Activated naive CD8-positive, alpha-beta T cell treated with anti-CD3 and anti-CD28 coated beads, Interleukin-2, amount 50 U/mL, for 24 hours (primary cell): ENCODE measurements around the gene SETD2.

Experiments used
- ATAC-seq: fragments of 150-1000 bp; cut with Tn5 transposase; one replicate; pipeline ENCODE4 v1.10.0; 2021
- DNase-seq: peaks from one replicate; pipeline ENCODE4 v3.0.0; 2021
- H3K27ac Mint-ChIP-seq: one replicate; pipeline ENCODE4 v1.8.0; 2021; ENCODE audit warnings: mild to moderate bottlenecking, mixed read lengths
- H3K27me3 Mint-ChIP-seq: one replicate; pipeline ENCODE4 v1.8.0; 2021; ENCODE audit warnings: mixed read lengths
- H3K36me3 Mint-ChIP-seq: one replicate; pipeline ENCODE4 v1.8.0; 2021; ENCODE audit warnings: low read depth, mixed read lengths
- H3K4me1 Mint-ChIP-seq: one replicate; pipeline ENCODE4 v1.8.0; 2021; ENCODE audit warnings: mixed read lengths
- H3K4me3 Mint-ChIP-seq: one replicate; pipeline ENCODE4 v1.8.0; 2021; ENCODE audit warnings: mild to moderate bottlenecking, moderate library complexity, mixed read lengths
- H3K9me3 Mint-ChIP-seq: one replicate; pipeline ENCODE4 v1.8.0; 2021; ENCODE audit warnings: mixed read lengths

SETD2 gene

GRCh38 chr3:46979958-46980497 lies 183.9 kb downstream of the SETD2 start:
- H3K4me3 Mint-ChIP-seq = peak overlapping the region; percentile 85
- H3K9me3 Mint-ChIP-seq = no peaks in the 10 kb centered on the region
- H3K4me1 Mint-ChIP-seq = peaks cover 61% of the 10 kb centered on the region
- no peak for DNase-seq
- peaks cover 5% of the 10 kb centered on the region for H3K27me3 Mint-ChIP-seq
- peak; percentile 3 for ATAC-seq
- H3K36me3 Mint-ChIP-seq = peaks cover 7% of the 10 kb centered on the region
- H3K27ac Mint-ChIP-seq = peak overlapping the region; percentile 39

GRCh38 chr3:46978985-46979944 lies 184.6 kb downstream of the SETD2 start, which contains the start of gene NBEAL2:
TSS of gene NBEAL2 (plus strand) at chr3:46979666. CDS start at chr3:46979862, 196 bp downstream.
- Mint-ChIP-seq H3K4me1 (peaks cover 61% of the 10 kb centered on the region), H3K9me3 (no peaks in the 10 kb centered on the region), H3K4me3 (peak within 1 kb of the TSS; percentile 85), H3K36me3 (peaks cover 15% of the 10 kb centered on the region), H3K27ac (peak within 1 kb of the TSS; percentile 79), H3K27me3 (peaks cover 5% of the 10 kb centered on the region)
- DNase-seq (peak; percentile 96), ATAC-seq (peak; percentile 89)

- DNase-seq (no peak), ATAC-seq (no peak)
- peak overlapping the region; percentile 100 for H3K4me3 Mint-ChIP-seq
- H3K27me3 Mint-ChIP-seq = peaks cover 5% of the 10 kb centered on the region
- H3K9me3 Mint-ChIP-seq = no peaks in the 10 kb centered on the region
- peak overlapping the region; percentile 79 for H3K27ac Mint-ChIP-seq
- H3K36me3 Mint-ChIP-seq = peaks cover 19% of the 10 kb centered on the region
- H3K4me1 Mint-ChIP-seq = peaks cover 70% of the 10 kb centered on the region
Observed at GRCh38 chr3:46978381-46978780, 185.5 kb downstream of the SETD2 start.

- peak overlapping the region; percentile 100 for H3K27ac Mint-ChIP-seq
- peaks cover 73% of the 10 kb centered on the region for H3K4me1 Mint-ChIP-seq
- no peak for DNase-seq
- H3K4me3 Mint-ChIP-seq = peak overlapping the region; percentile 100
- ATAC-seq = no peak
- H3K9me3 Mint-ChIP-seq = no peaks in the 10 kb centered on the region
- H3K36me3 Mint-ChIP-seq = peaks cover 21% of the 10 kb centered on the region
- H3K27me3 Mint-ChIP-seq = peaks cover 5% of the 10 kb centered on the region
Observed at GRCh38 chr3:46977811-46978195, 186.1 kb downstream of the SETD2 start.

GRCh38 chr3:46976326-46977190 lies 187.4 kb downstream of the SETD2 start, which contains the start of gene CCDC12:
TSS of gene CCDC12 (minus strand) at chr3:46976745. CDS start at chr3:46976732, 13 bp downstream.
- H3K4me3 Mint-ChIP-seq = peak within 1 kb of the TSS; percentile 100
- no peaks in the 10 kb centered on the region for H3K9me3 Mint-ChIP-seq
- peak within 1 kb of the TSS; percentile 100 for H3K27ac Mint-ChIP-seq
- peak; percentile 88 for DNase-seq
- H3K36me3 Mint-ChIP-seq = peaks cover 34% of the 10 kb centered on the region
- H3K4me1 Mint-ChIP-seq = peaks cover 79% of the 10 kb centered on the region
- H3K27me3 Mint-ChIP-seq = peaks cover 5% of the 10 kb centered on the region
- ATAC-seq = peak; percentile 78

- no peak for DNase-seq
- H3K36me3 Mint-ChIP-seq = peaks cover 47% of the 10 kb centered on the region
- H3K27me3 Mint-ChIP-seq = peaks cover 5% of the 10 kb centered on the region
- no peak for ATAC-seq
- H3K9me3 Mint-ChIP-seq = no peaks in the 10 kb centered on the region
- peaks cover 87% of the 10 kb centered on the region for H3K4me1 Mint-ChIP-seq
- H3K27ac Mint-ChIP-seq = peak overlapping the region; percentile 74
- H3K4me3 Mint-ChIP-seq = peak overlapping the region; percentile 100
Observed at GRCh38 chr3:46974421-46975171, 189.3 kb downstream of the SETD2 start.

GRCh38 chr3:46972396-46972795 lies 191.5 kb downstream of the SETD2 start:
- peak overlapping the region; percentile 77 for H3K27ac Mint-ChIP-seq
- H3K9me3 Mint-ChIP-seq = no peaks in the 10 kb centered on the region
- ATAC-seq (peak; percentile 12), DNase-seq (no peak)
- H3K4me3 Mint-ChIP-seq = peak overlapping the region; percentile 67
- H3K4me1 Mint-ChIP-seq = peaks cover 91% of the 10 kb centered on the region
- H3K36me3 Mint-ChIP-seq = peaks cover 50% of the 10 kb centered on the region
- H3K27me3 Mint-ChIP-seq = peaks cover 5% of the 10 kb centered on the region

GRCh38 chr3:46971742-46972141 lies 192.2 kb downstream of the SETD2 start:
- no peaks in the 10 kb centered on the region for H3K9me3 Mint-ChIP-seq
- ATAC-seq (no peak), DNase-seq (no peak)
- peaks cover 93% of the 10 kb centered on the region for H3K4me1 Mint-ChIP-seq
- peak overlapping the region; percentile 77 for H3K27ac Mint-ChIP-seq
- peaks cover 5% of the 10 kb centered on the region for H3K27me3 Mint-ChIP-seq
- peak overlapping the region; percentile 67 for H3K4me3 Mint-ChIP-seq
- peaks cover 56% of the 10 kb centered on the region for H3K36me3 Mint-ChIP-seq

GRCh38 chr3:46971151-46971550 lies 192.8 kb downstream of the SETD2 start:
- Mint-ChIP-seq H3K36me3 (peaks cover 51% of the 10 kb centered on the region), H3K4me1 (peaks cover 94% of the 10 kb centered on the region), H3K27me3 (no peaks in the 10 kb centered on the region), H3K9me3 (no peaks in the 10 kb centered on the region), H3K4me3 (peak overlapping the region; percentile 67), H3K27ac (peak overlapping the region; percentile 77)
- DNase-seq = no peak
- no peak for ATAC-seq

GRCh38 chr3:46970391-46971091 lies 193.4 kb downstream of the SETD2 start:
- DNase-seq (no peak), ATAC-seq (no peak)
- Mint-ChIP-seq H3K9me3 (no peaks in the 10 kb centered on the region), H3K36me3 (peaks cover 52% of the 10 kb centered on the region), H3K27me3 (no peaks in the 10 kb centered on the region), H3K27ac (peak overlapping the region; percentile 46), H3K4me3 (no peak overlapping the region), H3K4me1 (peaks cover 96% of the 10 kb centered on the region)

GRCh38 chr3:46968783-46969428 lies 195.0 kb downstream of the SETD2 start:
- no peak overlapping the region for H3K4me3 Mint-ChIP-seq
- no peak overlapping the region for H3K27ac Mint-ChIP-seq

GRCh38 chr3:46966811-46967210 lies 197.1 kb downstream of the SETD2 start:
- H3K36me3 Mint-ChIP-seq = peaks cover 40% of the 10 kb centered on the region

More at GRCh38 chr3:46968783-46969428, 195.0 kb downstream of the SETD2 start:
- ATAC-seq (no peak), DNase-seq (no peak)
- no peaks in the 10 kb centered on the region for H3K9me3 Mint-ChIP-seq
- H3K36me3 Mint-ChIP-seq = peaks cover 42% of the 10 kb centered on the region
- H3K27me3 Mint-ChIP-seq = no peaks in the 10 kb centered on the region
- peaks cover 90% of the 10 kb centered on the region for H3K4me1 Mint-ChIP-seq

More at GRCh38 chr3:46966811-46967210, 197.1 kb downstream of the SETD2 start:
- Mint-ChIP-seq H3K27me3 (no peaks in the 10 kb centered on the region), H3K9me3 (no peaks in the 10 kb centered on the region), H3K4me1 (peaks cover 82% of the 10 kb centered on the region), H3K4me3 (no peak overlapping the region), H3K27ac (peak overlapping the region; percentile 50)
- no peak for DNase-seq
- ATAC-seq = peak; percentile 11
